ENCODE measurements around the gene PCOLCE2.

DNA sequence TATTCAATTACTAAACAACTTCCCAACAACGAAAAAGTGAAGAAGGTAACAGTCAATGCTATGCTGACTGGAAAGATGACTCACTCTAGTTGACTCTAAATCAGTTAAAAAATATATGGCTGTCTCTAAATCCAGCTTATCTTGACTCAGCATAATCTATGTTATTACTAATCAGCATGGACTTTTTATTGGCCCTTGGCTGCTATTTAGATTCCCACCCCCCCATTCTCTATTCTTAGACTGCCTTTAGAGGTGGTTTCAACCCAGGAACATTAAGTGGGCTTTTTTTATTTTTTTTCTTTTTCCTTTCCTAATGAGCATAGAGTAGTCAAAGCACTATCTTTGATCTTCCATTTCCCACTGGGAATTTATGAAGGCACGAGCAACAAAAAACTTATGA lies 1.9 kb downstream of the PCOLCE2 start:
- TF ChIP-seq, protein P1, sequence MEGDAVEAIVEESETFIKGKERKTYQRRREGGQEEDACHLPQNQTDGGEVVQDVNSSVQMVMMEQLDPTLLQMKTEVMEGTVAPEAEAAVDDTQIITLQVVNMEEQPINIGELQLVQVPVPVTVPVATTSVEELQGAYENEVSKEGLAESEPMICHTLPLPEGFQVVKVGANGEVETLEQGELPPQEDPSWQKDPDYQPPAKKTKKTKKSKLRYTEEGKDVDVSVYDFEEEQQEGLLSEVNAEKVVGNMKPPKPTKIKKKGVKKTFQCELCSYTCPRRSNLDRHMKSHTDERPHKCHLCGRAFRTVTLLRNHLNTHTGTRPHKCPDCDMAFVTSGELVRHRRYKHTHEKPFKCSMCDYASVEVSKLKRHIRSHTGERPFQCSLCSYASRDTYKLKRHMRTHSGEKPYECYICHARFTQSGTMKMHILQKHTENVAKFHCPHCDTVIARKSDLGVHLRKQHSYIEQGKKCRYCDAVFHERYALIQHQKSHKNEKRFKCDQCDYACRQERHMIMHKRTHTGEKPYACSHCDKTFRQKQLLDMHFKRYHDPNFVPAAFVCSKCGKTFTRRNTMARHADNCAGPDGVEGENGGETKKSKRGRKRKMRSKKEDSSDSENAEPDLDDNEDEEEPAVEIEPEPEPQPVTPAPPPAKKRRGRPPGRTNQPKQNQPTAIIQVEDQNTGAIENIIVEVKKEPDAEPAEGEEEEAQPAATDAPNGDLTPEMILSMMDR (IDR thresholded peaks at IDR 0.05; ENCODE audit: insufficient read depth, low read depth, low read length), result no peak
- no peak for TF ChIP-seq EZH2 (IDR thresholded peaks at IDR 0.05; ENCODE audit: insufficient read depth, low read length)

All from astrocyte (in vitro differentiated cells and primary cell).